Endothelial cell of umbilical vein (primary cell): ENCODE measurements around the gene SFSWAP. TPM values are rescaled to one million over a fixed set of nuclear protein-coding genes. Genes with fewer than 3 reads are reported as not detected.

Experiments used
- BruUV-seq: library from RNA; stranded (reverse); fragments of 400-500 nt; replicated peaks from 2 replicates; lab custom pipeline; 2021; lab: Mats Ljungman, UMichigan
- CTCF ChIA-PET: fragments of 300-600, 350-600 bp; sonication (Branson Sonifier 250); formaldehyde crosslinking; loops from one replicate; lab custom pipeline; 2021; ENCODE audit warnings: antibody characterized with exemption, inconsistent platforms; lab: Charles Lee
- POLR2A ChIA-PET: fragments of 300-600, 350-600 bp; sonication (Branson Sonifier 250); formaldehyde crosslinking; loops from one replicate; lab custom pipeline; 2021; ENCODE audit warnings: antibody characterized with exemption, inconsistent platforms; lab: Charles Lee
- DNase-seq: peaks from one replicate; pipeline ENCODE4 v3.0.0-alpha.2; 2011; ENCODE audit warnings: low read depth, low spot score
- FAIRE-seq: peaks from 2 replicates; lab custom pipeline; 2011; peaks lifted over from hg19 to GRCh38; lab: Jason Lieb, UNC
- H2AFZ ChIP-seq: 2 replicates; pipeline ENCODE4 v1.6.0; 2012; ENCODE audit warnings: low read depth, low read length, control low read depth, inconsistent platforms
- H3K27ac ChIP-seq: 2 replicates; pipeline ENCODE4 v1.5.1; 2011; ENCODE audit warnings: low read depth, mild to moderate bottlenecking, control low read depth, low read length, moderate library complexity; ENCODE audit not compliant: insufficient read depth
- H3K27me3 ChIP-seq, 2 experiments: 2 replicates each; pipeline versions ENCODE4 v1.6.0 to v1.6.1; 2011; ENCODE audit warnings: low read length in 2 of 2, mixed read lengths in 1 of 2; ENCODE audit not compliant: control insufficient read depth in 2 of 2, insufficient read depth in 2 of 2
- H3K36me3 ChIP-seq, 2 experiments: 2 replicates in 1 of 2; 3 replicates in 1 of 2; pipeline ENCODE4 v1.5.1; 2011; ENCODE audit warnings: low read length in 2 of 2, mild to moderate bottlenecking in 1 of 2, moderate library complexity in 1 of 2; ENCODE audit not compliant: control insufficient read depth in 2 of 2, insufficient read depth in 2 of 2; ENCODE audit errors: extremely low read depth in 1 of 2
- H3K4me1 ChIP-seq: 3 replicates; pipeline ENCODE4 v1.5.1; 2011; ENCODE audit warnings: mild to moderate bottlenecking, low read length; ENCODE audit not compliant: control insufficient read depth, insufficient read depth; ENCODE audit errors: extremely low read depth
- H3K4me2 ChIP-seq: 2 replicates; pipeline ENCODE4 v1.6.1; 2011; ENCODE audit warnings: low read length, control low read depth, mixed read lengths; ENCODE audit not compliant: insufficient read depth
- H3K4me3 ChIP-seq, 3 experiments: fragments of 200-600 bp in 1 of 3; sonication (generic), shearing (Covaris generic) in 1 of 3; replicated peaks in 1 of 3; 2 replicates each; pipeline ENCODE4 v1.5.1; 2011 to 2016; ENCODE audit warnings: control low read depth in 3 of 3, low read length in 3 of 3, mild to moderate bottlenecking in 2 of 3, inconsistent platforms in 1 of 3, low read depth in 1 of 3, moderate library complexity in 1 of 3; ENCODE audit not compliant: insufficient read depth in 1 of 3
- H3K79me2 ChIP-seq: 2 replicates; pipeline ENCODE4 v1.6.0; 2012; ENCODE audit warnings: low read length, inconsistent platforms; ENCODE audit not compliant: control insufficient read depth, insufficient read depth
- H3K9ac ChIP-seq: replicated peaks from 2 replicates; pipeline ENCODE3; 2011; ENCODE audit warnings: low read length, control low read depth; ENCODE audit not compliant: insufficient read depth; ENCODE audit errors: extremely low read depth
- H3K9me1 ChIP-seq: replicated peaks from 3 replicates; pipeline ENCODE4 v1.6.0; 2011; ENCODE audit warnings: mild to moderate bottlenecking, low read length; ENCODE audit not compliant: control insufficient read depth, insufficient read depth; ENCODE audit errors: extremely low read depth
- H3K9me3 ChIP-seq: replicated peaks from 2 replicates; pipeline ENCODE4 v1.5.1; 2012; ENCODE audit warnings: low read length, inconsistent platforms; ENCODE audit not compliant: control insufficient read depth, insufficient read depth
- H4K20me1 ChIP-seq: replicated peaks from 2 replicates; pipeline ENCODE3; 2011; ENCODE audit warnings: mild to moderate bottlenecking, low read length; ENCODE audit not compliant: control insufficient read depth, insufficient read depth; ENCODE audit errors: extremely low read depth
- EZH2 ChIP-seq: IDR thresholded peaks from 2 replicates; pipeline ENCODE4 v1.6.1; 2012; ENCODE audit warnings: borderline replicate concordance, low read depth, mild to moderate bottlenecking, moderate library complexity, low read length, inconsistent platforms; ENCODE audit not compliant: severe bottlenecking
- FOS ChIP-seq: IDR thresholded peaks from 2 replicates; pipeline ENCODE4 v1.6.1; 2011; ENCODE audit warnings: mild to moderate bottlenecking, low read length, moderate library complexity, borderline replicate concordance; ENCODE audit not compliant: insufficient read depth
- GATA2 ChIP-seq: IDR thresholded peaks from 2 replicates; pipeline ENCODE4 v1.7.0; 2011; ENCODE audit warnings: low read depth, mild to moderate bottlenecking, moderate library complexity, mixed read lengths, low read length; ENCODE audit not compliant: insufficient read length, insufficient read depth
- JUN ChIP-seq: IDR thresholded peaks from 2 replicates; pipeline ENCODE4 v1.6.1; 2011; ENCODE audit warnings: borderline replicate concordance, low read depth; ENCODE audit not compliant: insufficient read length, insufficient read depth
- MAX ChIP-seq: IDR thresholded peaks from 2 replicates; pipeline ENCODE4 v1.6.1; 2011; ENCODE audit not compliant: insufficient read depth, insufficient read length
- MYC ChIP-seq: IDR thresholded peaks from one replicate; pipeline ENCODE4 v1.6.1; 2011; ENCODE audit warnings: mild to moderate bottlenecking, low read depth, low read length
- POLR2A ChIP-seq: IDR thresholded peaks from 2 replicates; pipeline ENCODE4 v1.6.1; 2012; ENCODE audit warnings: low read depth, mild to moderate bottlenecking, control low read depth, low read length
- POLR2AphosphoS5 ChIP-seq: IDR thresholded peaks from 2 replicates; pipeline ENCODE4 v1.6.1; 2012; ENCODE audit warnings: low read depth, mild to moderate bottlenecking, control low read depth, low read length, moderate library complexity; ENCODE audit not compliant: insufficient read depth
- dilution Hi-C: fragments of 300-500 bp; cut with MboI; formaldehyde crosslinking; loops from one replicate; pipeline ENCODE4 v1.15.0; 2019; ENCODE audit warnings: low sequenced_read_pairs; ENCODE audit not compliant: extremely low pct_ligation_motif_present
- intact Hi-C: fragments of 100-400 bp; cut with micrococcal nuclease; formaldehyde crosslinking; loops from one replicate; pipeline ENCODE4 v1.10.0; 2022
- polyA plus RNA-seq, 4 experiments: library from polyadenylated mRNA; depleted of rRNA in 3 of 4; stranded (reverse) in 3 of 4; unstranded in 1 of 4; fragments of >200 nt; gene quantifications; 2 replicates each; pipeline versions ENCODE4 v1.2.1 to v1.2.3, GENCODE V29; 2011 to 2012; ENCODE audit warnings: missing spikeins in 1 of 4
- total RNA-seq: library from RNA; stranded (reverse); gene quantifications from 2 replicates; pipeline ENCODE4 v1.2.3, GENCODE V29; 2021
- TF ChIP-seq, protein P1 (sequence below), 2 donors: IDR thresholded peaks; 1 replicate in 1 of 2; 2 replicates in 1 of 2; pipeline ENCODE4 v1.5.1; 2011; ENCODE audit warnings: low read length in 2 of 2, mild to moderate bottlenecking in 2 of 2, moderate library complexity in 2 of 2, control low read depth in 1 of 2, inconsistent platforms in 1 of 2, low read depth in 1 of 2; ENCODE audit not compliant: insufficient read depth in 1 of 2; ENCODE audit errors: extremely low read depth in 1 of 2

The SFSWAP gene
- total and polyA plus RNA-seq, 2 donors (not counting 3 experiments of a cell fraction or from before 2014, with no cell fraction given), result 38.1 to 53.3 TPM

DNA sequence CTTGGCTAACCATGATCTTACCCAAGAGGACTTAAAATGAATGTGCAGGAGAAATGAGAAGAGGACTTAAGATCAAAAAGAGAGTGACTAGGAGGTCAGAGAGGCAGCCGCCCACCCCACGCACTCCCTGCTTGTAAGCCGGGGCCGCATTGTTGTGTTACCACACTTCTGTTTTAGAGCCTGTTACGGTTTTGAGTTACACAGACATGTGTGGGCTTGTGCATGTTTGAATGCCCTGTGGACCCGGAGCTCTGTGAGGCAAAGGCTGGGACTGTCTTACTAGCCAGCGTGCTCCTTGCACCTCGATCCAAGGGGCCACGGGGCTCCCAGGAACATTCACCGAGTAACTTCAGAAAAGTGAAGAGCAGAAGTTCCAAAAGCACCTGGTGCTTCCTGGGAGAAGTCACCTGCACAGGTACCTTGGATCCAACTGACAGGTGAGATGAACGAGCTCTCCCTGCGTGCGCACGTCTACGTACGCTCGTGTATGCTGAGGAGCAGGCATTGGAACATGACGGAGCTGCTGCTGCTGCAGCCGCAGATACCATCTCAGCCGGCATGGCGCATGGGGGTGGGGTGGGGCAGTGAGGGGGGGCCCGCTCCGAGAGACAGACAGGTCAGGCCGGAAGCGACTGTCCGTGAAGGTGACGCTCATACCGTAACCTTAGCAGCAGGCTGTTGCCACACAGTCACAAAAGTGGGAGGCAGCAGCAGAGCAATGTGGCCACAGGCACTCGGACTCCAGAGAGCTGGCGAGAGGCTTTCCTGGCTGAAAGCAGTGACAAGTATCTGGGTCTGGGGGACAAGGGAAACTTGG is 23.7 kb downstream of the SFSWAP start:
- H3K4me1 ChIP-seq, result peaks cover 10% of the 10 kb centered on the region
- no peak overlapping the region for H3K4me2 ChIP-seq
- H3K9me1 ChIP-seq, result no peaks in the 10 kb centered on the region
- intact Hi-C loops (no loop called here), dilution Hi-C loops (no loop called here)
- CTCF ChIA-PET, result interaction anchor here (0.6 kb wide), 1 partner anchor 988 kb away, joined by 3 read pairs; no protein-coding TSS in a partner anchor
- no peaks in the 10 kb centered on the region for H4K20me1 ChIP-seq
- H3K9ac ChIP-seq, result no peak overlapping the region
- TF ChIP-seq MYC, result no peak
- TF ChIP-seq FOS, result no peak
- no peak for TF ChIP-seq MAX
- TF ChIP-seq POLR2AphosphoS5, result no peak
- TF ChIP-seq JUN, result no peak
- no peak for TF ChIP-seq EZH2
- no peak overlapping the region for H2AFZ ChIP-seq
- peaks cover 5 to 44% of the 10 kb centered on the region in 2 experiments for H3K36me3 ChIP-seq
- POLR2A ChIA-PET, result no interaction called here
- H3K9me3 ChIP-seq, result no peaks in the 10 kb centered on the region
- H3K4me3 ChIP-seq, result no peak overlapping the region
- DNase-seq (no peak), FAIRE-seq (no peak)
- no peak overlapping the region for H3K27ac ChIP-seq
- no peaks in the 10 kb centered on the region for H3K79me2 ChIP-seq
- BruUV-seq, result no TSS peak
- H3K27me3 ChIP-seq, result no peaks in the 10 kb centered on the region

DNA sequence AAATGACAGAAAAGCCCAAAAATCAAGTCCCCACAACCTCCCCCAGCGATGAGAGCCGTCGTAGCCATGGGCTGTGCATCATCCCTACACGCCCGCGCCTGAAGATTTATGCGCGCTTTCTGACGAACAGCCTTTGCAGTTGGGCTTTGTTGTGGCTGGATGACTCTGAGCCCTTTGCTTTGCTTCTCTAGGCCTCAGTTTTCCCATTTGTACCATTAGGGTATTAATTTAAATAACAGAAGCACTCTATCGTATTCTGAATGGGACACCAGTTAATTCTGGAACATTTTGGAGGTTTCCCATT is 24.2 kb downstream of the SFSWAP start:
- no peaks in the 10 kb centered on the region for H3K9me3 ChIP-seq
- DNase-seq (no peak), FAIRE-seq (no peak)
- H3K36me3 ChIP-seq, result peaks cover 8 to 40% of the 10 kb centered on the region in 2 experiments
- no peaks in the 10 kb centered on the region for H4K20me1 ChIP-seq
- no peak overlapping the region for H3K4me3 ChIP-seq
- no peaks in the 10 kb centered on the region for H3K9me1 ChIP-seq
- H3K4me2 ChIP-seq, result no peak overlapping the region
- TF ChIP-seq, protein P1, sequence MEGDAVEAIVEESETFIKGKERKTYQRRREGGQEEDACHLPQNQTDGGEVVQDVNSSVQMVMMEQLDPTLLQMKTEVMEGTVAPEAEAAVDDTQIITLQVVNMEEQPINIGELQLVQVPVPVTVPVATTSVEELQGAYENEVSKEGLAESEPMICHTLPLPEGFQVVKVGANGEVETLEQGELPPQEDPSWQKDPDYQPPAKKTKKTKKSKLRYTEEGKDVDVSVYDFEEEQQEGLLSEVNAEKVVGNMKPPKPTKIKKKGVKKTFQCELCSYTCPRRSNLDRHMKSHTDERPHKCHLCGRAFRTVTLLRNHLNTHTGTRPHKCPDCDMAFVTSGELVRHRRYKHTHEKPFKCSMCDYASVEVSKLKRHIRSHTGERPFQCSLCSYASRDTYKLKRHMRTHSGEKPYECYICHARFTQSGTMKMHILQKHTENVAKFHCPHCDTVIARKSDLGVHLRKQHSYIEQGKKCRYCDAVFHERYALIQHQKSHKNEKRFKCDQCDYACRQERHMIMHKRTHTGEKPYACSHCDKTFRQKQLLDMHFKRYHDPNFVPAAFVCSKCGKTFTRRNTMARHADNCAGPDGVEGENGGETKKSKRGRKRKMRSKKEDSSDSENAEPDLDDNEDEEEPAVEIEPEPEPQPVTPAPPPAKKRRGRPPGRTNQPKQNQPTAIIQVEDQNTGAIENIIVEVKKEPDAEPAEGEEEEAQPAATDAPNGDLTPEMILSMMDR (IDR thresholded peaks at IDR 0.05; ENCODE audit: extremely low read depth in 1 of 2, insufficient read depth in 1 of 2, low read depth in 1 of 2, low read length in 2 of 2), result no peak
- no peak for TF ChIP-seq JUN
- TF ChIP-seq GATA2, result no peak
- no peak for TF ChIP-seq POLR2A
- ChIA-PET POLR2A (no interaction called here), CTCF (interaction anchor here (2.4 kb wide), 1 partner anchor 95 kb away, joined by 10 read pairs; no protein-coding TSS in a partner anchor)
- BruUV-seq, result no TSS peak
- H3K9ac ChIP-seq, result no peak overlapping the region
- H3K27ac ChIP-seq, result no peak overlapping the region
- dilution Hi-C loops (no loop called here), intact Hi-C loops (no loop called here)
- no peaks in the 10 kb centered on the region for H3K79me2 ChIP-seq
- H3K27me3 ChIP-seq, result no peaks in the 10 kb centered on the region
- peaks cover 10% of the 10 kb centered on the region for H3K4me1 ChIP-seq
- H2AFZ ChIP-seq, result no peak overlapping the region
